Panc1 (cell line): ENCODE results near the gene DYRK3. TPM values are rescaled to one million over a fixed set of nuclear protein-coding genes. Genes with fewer than 3 reads are reported as not detected.

Experiments
- ATAC-seq: fragments of 200-7000 bp; cut with Tn5 transposase; 2 replicates; pipeline ENCODE4 v1.9.1; 2020; ENCODE audit warnings: mild to moderate bottlenecking, moderate library complexity
- BruUV-seq: library from RNA; stranded (reverse); fragments of 400-500 nt; replicated peaks from 2 replicates; lab custom pipeline; 2021; lab: Mats Ljungman, UMichigan
- CTCF ChIA-PET: fragments of 300-600 bp; sonication (Branson Sonifier 250); formaldehyde crosslinking; loops from one replicate; lab custom pipeline; 2022; ENCODE audit warnings: antibody characterized with exemption; lab: Charles Lee
- POLR2A ChIA-PET: fragments of 300-600 bp; sonication (Branson Sonifier 250); formaldehyde crosslinking; loops from one replicate; lab custom pipeline; 2022; ENCODE audit warnings: antibody characterized with exemption; lab: Charles Lee
- DNase-seq: peaks from one replicate; pipeline ENCODE4 v3.0.0-alpha.2; 2010; ENCODE audit warnings: low read depth, low spot score
- H3K27ac ChIP-seq: 2 replicates; pipeline ENCODE4 v1.5.1; 2011; ENCODE audit warnings: mild to moderate bottlenecking, low read length, inconsistent platforms
- H3K27me3 ChIP-seq: fragments of 200-500 bp; sonication (Bioruptor generic); 2 replicates; pipeline ENCODE4 v1.6.0; 2014; ENCODE audit warnings: low read length, inconsistent platforms; ENCODE audit not compliant: control insufficient read depth, insufficient read depth
- H3K36me3 ChIP-seq: fragments of 200-500 bp; sonication (Bioruptor generic); 2 replicates; pipeline ENCODE4 v1.5.1; 2014; ENCODE audit warnings: inconsistent platforms, mild to moderate bottlenecking, low read length, moderate library complexity; ENCODE audit not compliant: control insufficient read depth, insufficient read depth
- H3K4me1 ChIP-seq: 2 replicates; pipeline ENCODE4 v1.5.1; 2011; ENCODE audit warnings: inconsistent platforms, mild to moderate bottlenecking, low read length, moderate library complexity; ENCODE audit not compliant: control insufficient read depth, insufficient read depth
- H3K4me3 ChIP-seq, 2 experiments: 2 replicates each; pipeline ENCODE4 v1.5.1; 2011 to 2012; ENCODE audit warnings: low read depth in 2 of 2, low read length in 2 of 2, mild to moderate bottlenecking in 2 of 2, inconsistent platforms in 1 of 2, moderate library complexity in 1 of 2
- H3K9me3 ChIP-seq: fragments of 200-500 bp; sonication (Bioruptor generic); 2 replicates; pipeline ENCODE4 v1.5.1; 2014; ENCODE audit warnings: low read depth, mild to moderate bottlenecking, inconsistent platforms, low read length, moderate library complexity; ENCODE audit not compliant: control insufficient read depth, insufficient read depth
- POLR2AphosphoS5 ChIP-seq: IDR thresholded peaks from 2 replicates; pipeline ENCODE4 v1.6.1; 2012; ENCODE audit warnings: mild to moderate bottlenecking, low read depth, low read length, moderate library complexity
- SIN3A ChIP-seq: IDR thresholded peaks from 2 replicates; pipeline ENCODE4 v1.6.1; 2012; ENCODE audit warnings: low read depth, mild to moderate bottlenecking, low read length, moderate library complexity, borderline replicate concordance; ENCODE audit not compliant: insufficient read depth
- TCF7L2 ChIP-seq: IDR thresholded peaks from 2 replicates; pipeline ENCODE4 v1.6.1; 2011; ENCODE audit warnings: mild to moderate bottlenecking, low read depth, low read length, inconsistent platforms
- in situ Hi-C: cut with HindIII; loops from 2 replicates; pipeline ENCODE4 v1.10.0; 2016; ENCODE audit warnings: low sequenced_read_pairs, low pct_unique_long_range_greater_than_20kb
- intact Hi-C: fragments of 100-400 bp; cut with micrococcal nuclease; formaldehyde crosslinking; loops from one replicate; pipeline ENCODE4 v1.10.0; 2022; ENCODE audit not compliant: unreplicated experiment
- total RNA-seq: library from RNA; stranded (reverse); gene quantifications from one replicate; pipeline ENCODE4 v1.2.1, GENCODE V29; 2021; ENCODE audit not compliant: unreplicated experiment
- TF ChIP-seq, protein P1 (sequence below): fragments of 450-650 bp; IDR thresholded peaks from 2 replicates; pipeline ENCODE4 v1.5.1; 2017; ENCODE audit warnings: mild to moderate bottlenecking
- TF ChIP-seq, protein P2 (sequence below), 2 experiments: IDR thresholded peaks; 2 replicates each; pipeline ENCODE4 v1.6.1; 2011 to 2012; ENCODE audit warnings: low read depth in 2 of 2, control low read depth in 1 of 2, low read length in 1 of 2, mild to moderate bottlenecking in 1 of 2, moderate library complexity in 1 of 2; ENCODE audit not compliant: insufficient read depth in 1 of 2

Gene DYRK3
- total RNA-seq, 1 experiment from 2014 or later = 12.0 TPM

GRCh38 chr1:206658264-206658980 is 23.1 kb downstream of the DYRK3 start:
- in situ Hi-C loops (no loop called here), intact Hi-C loops (no loop called here)
- ChIA-PET POLR2A (interaction anchor here (0.7 kb wide), 1 partner anchor 100 kb away, joined by 3 read pairs; no protein-coding TSS in a partner anchor), CTCF (no interaction called here)
- H3K4me3 ChIP-seq = no peak overlapping the region
- no peaks in the 10 kb centered on the region for H3K4me1 ChIP-seq
- TF ChIP-seq, protein P1, sequence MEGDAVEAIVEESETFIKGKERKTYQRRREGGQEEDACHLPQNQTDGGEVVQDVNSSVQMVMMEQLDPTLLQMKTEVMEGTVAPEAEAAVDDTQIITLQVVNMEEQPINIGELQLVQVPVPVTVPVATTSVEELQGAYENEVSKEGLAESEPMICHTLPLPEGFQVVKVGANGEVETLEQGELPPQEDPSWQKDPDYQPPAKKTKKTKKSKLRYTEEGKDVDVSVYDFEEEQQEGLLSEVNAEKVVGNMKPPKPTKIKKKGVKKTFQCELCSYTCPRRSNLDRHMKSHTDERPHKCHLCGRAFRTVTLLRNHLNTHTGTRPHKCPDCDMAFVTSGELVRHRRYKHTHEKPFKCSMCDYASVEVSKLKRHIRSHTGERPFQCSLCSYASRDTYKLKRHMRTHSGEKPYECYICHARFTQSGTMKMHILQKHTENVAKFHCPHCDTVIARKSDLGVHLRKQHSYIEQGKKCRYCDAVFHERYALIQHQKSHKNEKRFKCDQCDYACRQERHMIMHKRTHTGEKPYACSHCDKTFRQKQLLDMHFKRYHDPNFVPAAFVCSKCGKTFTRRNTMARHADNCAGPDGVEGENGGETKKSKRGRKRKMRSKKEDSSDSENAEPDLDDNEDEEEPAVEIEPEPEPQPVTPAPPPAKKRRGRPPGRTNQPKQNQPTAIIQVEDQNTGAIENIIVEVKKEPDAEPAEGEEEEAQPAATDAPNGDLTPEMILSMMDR = peak; percentile 85
- TF ChIP-seq TCF7L2 = no peak
- H3K27me3 ChIP-seq = peaks cover 3% of the 10 kb centered on the region; the same call in 1 of the 2 replicates
- no peak overlapping the region for H3K27ac ChIP-seq
- no TSS peak for BruUV-seq
- no peaks in the 10 kb centered on the region for H3K36me3 ChIP-seq
- DNase-seq = no peak
- ATAC-seq = no peak
- H3K9me3 ChIP-seq = no peaks in the 10 kb centered on the region

GRCh38 chr1:206658981-206659273 is 23.6 kb downstream of the DYRK3 start:
- TF ChIP-seq SIN3A = no peak
- TF ChIP-seq, protein P1 = no peak
- TF ChIP-seq, protein P2, sequence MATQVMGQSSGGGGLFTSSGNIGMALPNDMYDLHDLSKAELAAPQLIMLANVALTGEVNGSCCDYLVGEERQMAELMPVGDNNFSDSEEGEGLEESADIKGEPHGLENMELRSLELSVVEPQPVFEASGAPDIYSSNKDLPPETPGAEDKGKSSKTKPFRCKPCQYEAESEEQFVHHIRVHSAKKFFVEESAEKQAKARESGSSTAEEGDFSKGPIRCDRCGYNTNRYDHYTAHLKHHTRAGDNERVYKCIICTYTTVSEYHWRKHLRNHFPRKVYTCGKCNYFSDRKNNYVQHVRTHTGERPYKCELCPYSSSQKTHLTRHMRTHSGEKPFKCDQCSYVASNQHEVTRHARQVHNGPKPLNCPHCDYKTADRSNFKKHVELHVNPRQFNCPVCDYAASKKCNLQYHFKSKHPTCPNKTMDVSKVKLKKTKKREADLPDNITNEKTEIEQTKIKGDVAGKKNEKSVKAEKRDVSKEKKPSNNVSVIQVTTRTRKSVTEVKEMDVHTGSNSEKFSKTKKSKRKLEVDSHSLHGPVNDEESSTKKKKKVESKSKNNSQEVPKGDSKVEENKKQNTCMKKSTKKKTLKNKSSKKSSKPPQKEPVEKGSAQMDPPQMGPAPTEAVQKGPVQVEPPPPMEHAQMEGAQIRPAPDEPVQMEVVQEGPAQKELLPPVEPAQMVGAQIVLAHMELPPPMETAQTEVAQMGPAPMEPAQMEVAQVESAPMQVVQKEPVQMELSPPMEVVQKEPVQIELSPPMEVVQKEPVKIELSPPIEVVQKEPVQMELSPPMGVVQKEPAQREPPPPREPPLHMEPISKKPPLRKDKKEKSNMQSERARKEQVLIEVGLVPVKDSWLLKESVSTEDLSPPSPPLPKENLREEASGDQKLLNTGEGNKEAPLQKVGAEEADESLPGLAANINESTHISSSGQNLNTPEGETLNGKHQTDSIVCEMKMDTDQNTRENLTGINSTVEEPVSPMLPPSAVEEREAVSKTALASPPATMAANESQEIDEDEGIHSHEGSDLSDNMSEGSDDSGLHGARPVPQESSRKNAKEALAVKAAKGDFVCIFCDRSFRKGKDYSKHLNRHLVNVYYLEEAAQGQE (IDR thresholded peaks at IDR 0.05; ENCODE audit: insufficient read depth in 1 of 2, low read depth in 2 of 2, low read length in 1 of 2) = no peak
- no peak for TF ChIP-seq POLR2AphosphoS5
- TF ChIP-seq TCF7L2 = no peak

More at GRCh38 chr1:206658981-206659273, 23.6 kb downstream of the DYRK3 start:
- in situ Hi-C loops (no loop called here), intact Hi-C loops (no loop called here)
- DNase-seq (no peak), ATAC-seq (no peak)
- H3K4me3 ChIP-seq = no peak overlapping the region
- POLR2A ChIA-PET = interaction anchor here (0.7 kb wide), 1 partner anchor 101 kb away, joined by 3 read pairs; no protein-coding TSS in a partner anchor
- peaks cover 3% of the 10 kb centered on the region; the same call in 1 of the 2 replicates for H3K27me3 ChIP-seq
- no TSS peak for BruUV-seq
- H3K4me1 ChIP-seq = no peaks in the 10 kb centered on the region
- no peaks in the 10 kb centered on the region for H3K9me3 ChIP-seq
- no peak overlapping the region for H3K27ac ChIP-seq
- H3K36me3 ChIP-seq = no peaks in the 10 kb centered on the region
- CTCF ChIA-PET = interaction anchor here (0.9 kb wide), 1 partner anchor 47 kb away, joined by 8 read pairs; the partner anchor contains the start of gene EIF2D
